ENCODE data around the gene GORASP1. TPM values are rescaled to one million over a fixed set of nuclear protein-coding genes. Genes with fewer than 3 reads are reported as not detected.

GORASP1 gene
- polyA plus RNA-seq, 3 donors = 23.2 to 105 (median 31.2) TPM

GRCh38 chr3:39128951-39129350 lies 21.5 kb upstream of the GORASP1 start:
- no peaks in the 10 kb centered on the region for H3K9me3 ChIP-seq (replicated peaks in 1 of 2; ENCODE audit: control insufficient read depth in 1 of 2, insufficient read depth in 1 of 2, low read length in 2 of 2)
- no peaks in the 10 kb centered on the region for H3K79me2 ChIP-seq (ENCODE audit: insufficient read depth, low read length)
- 98% methylated on average over 5 of the region's 7 CpGs for WGBS (ENCODE audit: insufficient coverage)
- no peak overlapping the region for H3K4me2 ChIP-seq (replicated peaks; ENCODE audit: extremely low read depth, low read length, poor library complexity, severe bottlenecking)
- H3K9me3 Mint-ChIP-seq = no peaks in the 10 kb centered on the region
- H3K27me3 ChIP-seq (ENCODE audit: control insufficient read depth in 2 of 2, insufficient read depth in 2 of 2, low read length in 2 of 2) = no peaks in the 10 kb centered on the region
- H2AFZ ChIP-seq (ENCODE audit: insufficient read depth, low read depth, low read length, poor library complexity, severe bottlenecking) = no peak overlapping the region
- peaks cover 0 to 6% of the 10 kb centered on the region in 2 donors for H3K36me3 Mint-ChIP-seq
- H3K27ac Mint-ChIP-seq = no peak overlapping the region
- no peaks in the 10 kb centered on the region for H3K36me3 ChIP-seq (replicated peaks in 1 of 2; ENCODE audit: control insufficient read depth in 1 of 2, insufficient read depth in 2 of 2, low read length in 2 of 2)
- H4K20me1 ChIP-seq (ENCODE audit: insufficient read depth, low read length) = no peaks in the 10 kb centered on the region
- H3K4me3 Mint-ChIP-seq = no peak overlapping the region
- no peak for DNase-seq
- no peak for TF ChIP-seq CTCF (IDR thresholded peaks at IDR 0.05)
- peaks cover 18% of the 10 kb centered on the region in 2 donors for H3K4me1 ChIP-seq (ENCODE audit: control insufficient read depth in 1 of 2, insufficient read depth in 2 of 2, low read length in 2 of 2)
- H3K27me3 Mint-ChIP-seq (ENCODE audit: low read depth in 3 of 3) = peaks cover 1 to 3% (median 1%) of the 10 kb centered on the region in 3 donors
- H3K27ac ChIP-seq (ENCODE audit: low read depth in 1 of 2, low read length in 2 of 2) = no peak overlapping the region
- H3K4me3 ChIP-seq (replicated peaks in 1 of 3; ENCODE audit: low read depth in 2 of 3, low read length in 3 of 3) = no peak overlapping the region
- no peak overlapping the region for H3K9ac ChIP-seq (ENCODE audit: insufficient read depth, low read length, poor library complexity, severe bottlenecking)
- peaks cover 24% of the 10 kb centered on the region for H3K4me1 Mint-ChIP-seq
- intact Hi-C loops (cut with micrococcal nuclease) = no loop called here

- Mint-ChIP-seq H3K36me3 (peaks cover 0 to 6% of the 10 kb centered on the region in 2 donors), H3K4me3 (no peak overlapping the region)
- 0% methylated on average over 1 of the region's 1 CpG for WGBS (ENCODE audit: insufficient coverage)
Observed at GRCh38 chr3:39127908-39128304, 20.5 kb upstream of the GORASP1 start.

More at GRCh38 chr3:39127908-39128304, 20.5 kb upstream of the GORASP1 start:
- H3K27ac Mint-ChIP-seq = no peak overlapping the region
- DNase-seq = no peak
- Histone ChIP-seq H3K9me3 (replicated peaks in 1 of 2; ENCODE audit: control insufficient read depth in 1 of 2, insufficient read depth in 1 of 2, low read length in 2 of 2) (no peaks in the 10 kb centered on the region), H4K20me1 (ENCODE audit: insufficient read depth, low read length) (no peaks in the 10 kb centered on the region), H2AFZ (ENCODE audit: insufficient read depth, low read depth, low read length, poor library complexity, severe bottlenecking) (no peak overlapping the region), H3K27ac (ENCODE audit: low read depth in 1 of 2, low read length in 2 of 2) (no peak overlapping the region), H3K9ac (ENCODE audit: insufficient read depth, low read length, poor library complexity, severe bottlenecking) (no peak overlapping the region), H3K4me3 (replicated peaks in 1 of 3; ENCODE audit: low read depth in 2 of 3, low read length in 3 of 3) (no peak overlapping the region), H3K79me2 (ENCODE audit: insufficient read depth, low read length) (no peaks in the 10 kb centered on the region), H3K27me3 (ENCODE audit: control insufficient read depth in 2 of 2, insufficient read depth in 2 of 2, low read length in 2 of 2) (no peaks in the 10 kb centered on the region), H3K36me3 (replicated peaks in 1 of 2; ENCODE audit: control insufficient read depth in 1 of 2, insufficient read depth in 2 of 2, low read length in 2 of 2) (no peaks in the 10 kb centered on the region), H3K4me2 (replicated peaks; ENCODE audit: extremely low read depth, low read length, poor library complexity, severe bottlenecking) (no peak overlapping the region), H3K4me1 (ENCODE audit: control insufficient read depth in 1 of 2, insufficient read depth in 2 of 2, low read length in 2 of 2) (peaks cover 18% of the 10 kb centered on the region in 2 donors)
- TF ChIP-seq CTCF (IDR thresholded peaks at IDR 0.05) = no peak
- no peaks in the 10 kb centered on the region for H3K9me3 Mint-ChIP-seq
- peaks cover 0 to 3% (median 0%) of the 10 kb centered on the region in 3 donors for H3K27me3 Mint-ChIP-seq (ENCODE audit: low read depth in 3 of 3)
- intact Hi-C loops (cut with micrococcal nuclease) = no loop called here
- H3K4me1 Mint-ChIP-seq = peaks cover 24% of the 10 kb centered on the region

Measured in CD14-positive monocyte (primary cell).